ENCODE results near the gene PEX11A.

The PEX11A gene

GRCh38 chr15:89659295-89659694 lies 31.3 kb downstream of the PEX11A start:
- no peak for DNase-seq
- no peaks in the 10 kb centered on the region for H3K9me3 ChIP-seq (ENCODE audit: control extremely low read depth in 1 of 5, control insufficient read depth in 4 of 5, insufficient read depth in 2 of 5, low read depth in 1 of 5, low read length in 4 of 5)
- H3K27ac ChIP-seq (ENCODE audit: insufficient read depth in 1 of 2, low read depth in 1 of 2, low read length in 2 of 2, poor library complexity in 1 of 2, severe bottlenecking in 2 of 2) = no peak overlapping the region
- H3K4me1 ChIP-seq (ENCODE audit: control extremely low read depth in 1 of 4, control insufficient read depth in 4 of 4, insufficient read depth in 4 of 4, low read length in 3 of 4) = peaks cover 4 to 34% (median 24%) of the 10 kb centered on the region in 4 experiments
- CTCF ChIA-PET = interaction anchor here (1.2 to 7.3 kb wide), 3 partner anchors 11 to 14 kb away, joined by 5 to 46 read pairs (median 10); no protein-coding TSS in a partner anchor
- H3K27me3 ChIP-seq (replicated peaks in 2 of 5; ENCODE audit: control insufficient read depth in 4 of 5, insufficient read depth in 5 of 5, low read length in 4 of 5) = peaks cover 0 to 5% (median 0%) of the 10 kb centered on the region in 5 experiments
- no peak overlapping the region for H3K4me3 ChIP-seq (ENCODE audit: control insufficient read depth in 1 of 7, extremely low read depth in 1 of 7, insufficient read depth in 4 of 7, low read depth in 2 of 7, low read length in 6 of 7)
- WGBS (ENCODE audit: insufficient coverage) = 67% methylated on average over 1 of the region's 2 CpGs
- H3K36me3 ChIP-seq (ENCODE audit: control insufficient read depth in 4 of 4, insufficient read depth in 4 of 4, low read length in 3 of 4) = no peaks in the 10 kb centered on the region
- POLR2A ChIA-PET = no interaction called here

GRCh38 chr15:89657686-89658200 lies 32.8 kb downstream of the PEX11A start:
- POLR2A ChIA-PET = no interaction called here
- CTCF ChIA-PET = interaction anchor here (0.8 to 7.3 kb wide), 3 partner anchors 10 to 16 kb away, joined by 3 to 46 read pairs (median 10); no protein-coding TSS in a partner anchor
- H3K27ac ChIP-seq (ENCODE audit: insufficient read depth in 1 of 2, low read depth in 1 of 2, low read length in 2 of 2, poor library complexity in 1 of 2, severe bottlenecking in 2 of 2) = no peak overlapping the region
- no peak overlapping the region for H3K4me3 ChIP-seq (ENCODE audit: control insufficient read depth in 1 of 7, extremely low read depth in 1 of 7, insufficient read depth in 4 of 7, low read depth in 2 of 7, low read length in 6 of 7)
- no peak for DNase-seq
- H3K9me3 ChIP-seq (ENCODE audit: control extremely low read depth in 1 of 5, control insufficient read depth in 4 of 5, insufficient read depth in 2 of 5, low read depth in 1 of 5, low read length in 4 of 5) = no peaks in the 10 kb centered on the region
- H3K27me3 ChIP-seq (replicated peaks in 2 of 5; ENCODE audit: control insufficient read depth in 4 of 5, insufficient read depth in 5 of 5, low read length in 4 of 5) = peaks cover 0 to 6% (median 0%) of the 10 kb centered on the region in 5 experiments
- no peaks in the 10 kb centered on the region for H3K36me3 ChIP-seq (ENCODE audit: control insufficient read depth in 4 of 4, insufficient read depth in 4 of 4, low read length in 3 of 4)
- WGBS (ENCODE audit: insufficient coverage) = 100% methylated on average over 5 of the region's 5 CpGs
- peaks cover 4 to 29% (median 21%) of the 10 kb centered on the region in 4 experiments for H3K4me1 ChIP-seq (ENCODE audit: control extremely low read depth in 1 of 4, control insufficient read depth in 4 of 4, insufficient read depth in 4 of 4, low read length in 3 of 4)

- Histone ChIP-seq H3K9me3 (ENCODE audit: control extremely low read depth in 1 of 5, control insufficient read depth in 4 of 5, insufficient read depth in 2 of 5, low read depth in 1 of 5, low read length in 4 of 5) (no peaks in the 10 kb centered on the region), H3K36me3 (ENCODE audit: control insufficient read depth in 4 of 4, insufficient read depth in 4 of 4, low read length in 3 of 4) (peaks cover 0 to 8% (median 3%) of the 10 kb centered on the region in 4 experiments), H3K27me3 (replicated peaks in 2 of 5; ENCODE audit: control insufficient read depth in 4 of 5, insufficient read depth in 5 of 5, low read length in 4 of 5) (peaks cover 0 to 6% (median 0%) of the 10 kb centered on the region in 5 experiments), H3K4me3 (ENCODE audit: control insufficient read depth in 1 of 7, extremely low read depth in 1 of 7, insufficient read depth in 4 of 7, low read depth in 2 of 7, low read length in 6 of 7) (peak overlapping the region in 1 of 7 experiments; percentile 91), H3K27ac (ENCODE audit: insufficient read depth in 1 of 2, low read depth in 1 of 2, low read length in 2 of 2, poor library complexity in 1 of 2, severe bottlenecking in 2 of 2) (no peak overlapping the region), H3K4me1 (ENCODE audit: control extremely low read depth in 1 of 4, control insufficient read depth in 4 of 4, insufficient read depth in 4 of 4, low read length in 3 of 4) (peaks cover 4 to 22% (median 17%) of the 10 kb centered on the region in 4 experiments)
- WGBS (ENCODE audit: insufficient coverage) = 69% methylated on average over 5 of the region's 7 CpGs
- POLR2A ChIA-PET = no interaction called here
- CTCF ChIA-PET = interaction anchor here (7.3 kb wide), 1 partner anchor 17 kb away, joined by 46 read pairs; no protein-coding TSS in a partner anchor
- DNase-seq = peak in 2 of 3 donors; percentile 44 to 64
These were observed 34.3 kb downstream of the PEX11A start for GRCh38 chr15:89656116-89656815.

- peak within 1 kb of the TSS; percentile 63 to 91 (median 81) for H3K4me3 ChIP-seq (ENCODE audit: control insufficient read depth in 1 of 7, extremely low read depth in 1 of 7, insufficient read depth in 4 of 7, low read depth in 2 of 7, low read length in 6 of 7)
- ChIA-PET CTCF (interaction anchor here (1.1 kb wide), 1 partner anchor 9 kb away, joined by 3 read pairs; no protein-coding TSS in a partner anchor), POLR2A (interaction anchor here (0.6 to 0.8 kb wide), 3 partner anchors 10 to 746 kb away, joined by 3 read pairs; no protein-coding TSS in a partner anchor)
- peaks cover 0 to 8% (median 3%) of the 10 kb centered on the region in 4 experiments for H3K36me3 ChIP-seq (ENCODE audit: control insufficient read depth in 4 of 4, insufficient read depth in 4 of 4, low read length in 3 of 4)
- peaks cover 4 to 22% (median 17%) of the 10 kb centered on the region in 4 experiments for H3K4me1 ChIP-seq (ENCODE audit: control extremely low read depth in 1 of 4, control insufficient read depth in 4 of 4, insufficient read depth in 4 of 4, low read length in 3 of 4)
- H3K27me3 ChIP-seq (replicated peaks in 2 of 5; ENCODE audit: control insufficient read depth in 4 of 5, insufficient read depth in 5 of 5, low read length in 4 of 5) = peaks cover 0 to 4% (median 0%) of the 10 kb centered on the region in 5 experiments
- H3K9me3 ChIP-seq (ENCODE audit: control extremely low read depth in 1 of 5, control insufficient read depth in 4 of 5, insufficient read depth in 2 of 5, low read depth in 1 of 5, low read length in 4 of 5) = no peaks in the 10 kb centered on the region
- DNase-seq = peak; percentile 65 to 87 (median 78)
- WGBS (ENCODE audit: insufficient coverage) = under 1% methylated on average over 71 of the region's 87 CpGs
- peak within 1 kb of the TSS in 1 of 2 experiments; percentile 25 for H3K27ac ChIP-seq (ENCODE audit: insufficient read depth in 1 of 2, low read depth in 1 of 2, low read length in 2 of 2, poor library complexity in 1 of 2, severe bottlenecking in 2 of 2)
These were observed 35.4 kb downstream of the PEX11A start, which contains the start of gene KIF7 for GRCh38 chr15:89654847-89655805. Gene KIF7, minus strand, starts transcription at chr15:89655467. Its CDS starts 2,537 bp downstream, at chr15:89652930.

- Histone ChIP-seq H3K36me3 (ENCODE audit: control insufficient read depth in 4 of 4, insufficient read depth in 4 of 4, low read length in 3 of 4) (peaks cover 0 to 10% (median 4%) of the 10 kb centered on the region in 4 experiments), H3K27me3 (replicated peaks in 2 of 5; ENCODE audit: control insufficient read depth in 4 of 5, insufficient read depth in 5 of 5, low read length in 4 of 5) (peaks cover 0 to 4% (median 0%) of the 10 kb centered on the region in 5 experiments), H3K9me3 (ENCODE audit: control extremely low read depth in 1 of 5, control insufficient read depth in 4 of 5, insufficient read depth in 2 of 5, low read depth in 1 of 5, low read length in 4 of 5) (no peaks in the 10 kb centered on the region), H3K4me1 (ENCODE audit: control extremely low read depth in 1 of 4, control insufficient read depth in 4 of 4, insufficient read depth in 4 of 4, low read length in 3 of 4) (peaks cover 4 to 22% (median 17%) of the 10 kb centered on the region in 4 experiments), H3K27ac (ENCODE audit: insufficient read depth in 1 of 2, low read depth in 1 of 2, low read length in 2 of 2, poor library complexity in 1 of 2, severe bottlenecking in 2 of 2) (peak overlapping the region in 1 of 2 experiments; percentile 25), H3K4me3 (ENCODE audit: control insufficient read depth in 1 of 7, extremely low read depth in 1 of 7, insufficient read depth in 4 of 7, low read depth in 2 of 7, low read length in 6 of 7) (peak overlapping the region in 6 of 7 experiments; percentile 71 to 91 (median 82))
- WGBS (ENCODE audit: insufficient coverage) = 33% methylated on average over 9 of the region's 14 CpGs
- POLR2A ChIA-PET = interaction anchor here (0.6 to 0.8 kb wide), 2 partner anchors 11 to 747 kb away, joined by 3 read pairs; no protein-coding TSS in a partner anchor
- CTCF ChIA-PET = interaction anchor here (1.1 kb wide), 1 partner anchor 10 kb away, joined by 3 read pairs; no protein-coding TSS in a partner anchor
- DNase-seq = no peak
These were observed 36.2 kb downstream of the PEX11A start for GRCh38 chr15:89654301-89654761.

GRCh38 chr15:89653578-89653977 lies 37.0 kb downstream of the PEX11A start:
- Histone ChIP-seq H3K4me1 (ENCODE audit: control extremely low read depth in 1 of 4, control insufficient read depth in 4 of 4, insufficient read depth in 4 of 4, low read length in 3 of 4) (peaks cover 4 to 22% (median 17%) of the 10 kb centered on the region in 4 experiments), H3K27me3 (replicated peaks in 2 of 5; ENCODE audit: control insufficient read depth in 4 of 5, insufficient read depth in 5 of 5, low read length in 4 of 5) (peaks cover 0 to 4% (median 0%) of the 10 kb centered on the region in 5 experiments), H3K36me3 (ENCODE audit: control insufficient read depth in 4 of 4, insufficient read depth in 4 of 4, low read length in 3 of 4) (peaks cover 0 to 17% (median 4%) of the 10 kb centered on the region in 4 experiments), H3K4me3 (ENCODE audit: control insufficient read depth in 1 of 7, extremely low read depth in 1 of 7, insufficient read depth in 4 of 7, low read depth in 2 of 7, low read length in 6 of 7) (no peak overlapping the region), H3K9me3 (ENCODE audit: control extremely low read depth in 1 of 5, control insufficient read depth in 4 of 5, insufficient read depth in 2 of 5, low read depth in 1 of 5, low read length in 4 of 5) (no peaks in the 10 kb centered on the region), H3K27ac (ENCODE audit: insufficient read depth in 1 of 2, low read depth in 1 of 2, low read length in 2 of 2, poor library complexity in 1 of 2, severe bottlenecking in 2 of 2) (no peak overlapping the region)
- no peak for DNase-seq
- POLR2A ChIA-PET = no interaction called here
- no CpG with 5 or more reads among the region's 2 CpGs for WGBS (ENCODE audit: insufficient coverage)
- CTCF ChIA-PET = no interaction called here

All from common myeloid progenitor, CD34-positive (primary cell).